Measurements from ENCODE around the gene MREG. TPM values are rescaled to one million over a fixed set of nuclear protein-coding genes. Genes with fewer than 3 reads are reported as not detected.

MREG gene
- total RNA-seq, 5 donors from 2014 or later (not counting 1 experiment from before 2014, with no cell fraction given), result 4.6 to 7.5 (median 6.3) TPM

Other genes with a start within 250 kb of the MREG start
- gene PECR, start 68.3 kb upstream of the MREG start, total RNA-seq, result 10 to 100 TPM; 17.4 to 26.2 (median 20.6) TPM
- 1 to 10 TPM; 1.8 to 4.3 (median 3.1) TPM for gene TMEM169, start 68.4 kb upstream of the MREG start, total RNA-seq
- 100 to 1,000 TPM; 187 to 219 (median 202) TPM for gene XRCC5, start 95.8 kb upstream of the MREG start, total RNA-seq

All from T-cell (primary cell).